SHP77 treated with DMSO at 0.1 percent for 48 hours (cell line): Measurements from ENCODE around the gene PDAP1.

ENCODE experiments used
- DNase-seq: peaks from one replicate; lab custom pipeline; 2025; lab: John Stamatoyannopoulos, UW

PDAP1 gene

GRCh38 chr7:99424932-99425730, 16.7 kb upstream of the PDAP1 start:
- DNase-seq, result no peak

- DNase-seq, result no peak
Measured at GRCh38 chr7:99422625-99423024, 14.2 kb upstream of the PDAP1 start.

DNA sequence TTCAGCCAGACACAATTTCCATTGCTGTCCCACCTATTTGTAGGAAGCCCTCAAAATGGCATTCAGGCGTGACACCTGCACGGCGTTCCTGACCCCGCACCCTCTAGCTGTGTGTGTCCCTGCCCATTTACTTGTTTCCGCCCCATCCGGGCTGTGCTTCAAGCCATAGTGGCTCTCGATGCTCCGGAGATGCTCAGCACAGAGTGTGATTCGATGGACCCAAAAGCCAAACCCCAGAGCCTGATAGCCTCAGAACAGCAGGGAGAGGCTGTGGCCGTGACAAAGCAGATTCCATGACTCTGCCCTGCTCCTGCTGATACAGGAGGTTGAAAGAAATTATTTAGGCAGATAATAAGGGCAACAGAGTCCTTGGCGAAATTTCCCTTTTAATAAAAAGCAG, 13.8 kb upstream of the PDAP1 start:
- no peak for DNase-seq

GRCh38 chr7:99420986-99421385, 12.6 kb upstream of the PDAP1 start:
- no peak for DNase-seq

DNA sequence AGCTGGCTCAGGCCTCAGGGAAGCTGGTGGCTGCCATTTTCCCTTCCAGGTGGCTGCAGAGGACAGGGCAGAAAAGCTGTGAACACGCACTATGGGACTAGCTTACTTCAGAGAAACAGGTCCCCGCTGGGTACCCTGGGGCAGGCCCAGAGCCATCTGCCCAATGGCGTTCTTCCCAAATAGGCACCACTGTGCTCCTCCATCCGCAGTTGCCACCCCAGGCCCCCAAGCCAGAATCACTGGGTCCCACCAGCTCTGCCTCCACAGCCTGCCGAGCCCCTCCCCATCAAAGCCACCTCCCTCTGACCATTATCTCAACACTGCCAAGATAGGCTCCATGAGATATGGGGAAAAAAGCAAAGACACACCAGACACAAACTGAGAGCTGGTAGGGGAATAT, 11.8 kb upstream of the PDAP1 start:
- DNase-seq, result no peak

- DNase-seq, result no peak
Measured at GRCh38 chr7:99419323-99420021, 11.1 kb upstream of the PDAP1 start.

DNA sequence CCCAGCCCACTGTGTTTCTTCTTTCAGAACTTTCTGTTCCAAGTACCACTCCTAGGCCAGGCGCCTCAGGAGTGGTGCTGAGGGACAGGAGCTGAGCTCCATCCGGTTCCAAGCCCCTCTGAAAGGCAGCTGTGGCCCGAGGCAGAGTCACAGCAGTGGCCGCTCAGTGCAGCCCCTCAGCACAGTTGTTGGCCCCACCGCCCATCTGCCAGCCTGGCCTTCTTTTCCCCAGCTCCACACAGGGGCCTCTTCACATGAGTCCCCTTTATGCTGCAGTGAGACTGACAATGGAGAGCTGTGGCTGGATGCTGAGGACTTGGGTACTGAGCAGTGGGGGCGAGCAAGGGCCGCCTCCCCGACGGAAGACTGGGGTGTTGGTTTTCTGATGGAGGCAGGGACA, 9.9 kb upstream of the PDAP1 start:
- DNase-seq, result no peak

GRCh38 chr7:99415513-99416127, 7.2 kb upstream of the PDAP1 start:
- DNase-seq, result peak; percentile 10

DNA sequence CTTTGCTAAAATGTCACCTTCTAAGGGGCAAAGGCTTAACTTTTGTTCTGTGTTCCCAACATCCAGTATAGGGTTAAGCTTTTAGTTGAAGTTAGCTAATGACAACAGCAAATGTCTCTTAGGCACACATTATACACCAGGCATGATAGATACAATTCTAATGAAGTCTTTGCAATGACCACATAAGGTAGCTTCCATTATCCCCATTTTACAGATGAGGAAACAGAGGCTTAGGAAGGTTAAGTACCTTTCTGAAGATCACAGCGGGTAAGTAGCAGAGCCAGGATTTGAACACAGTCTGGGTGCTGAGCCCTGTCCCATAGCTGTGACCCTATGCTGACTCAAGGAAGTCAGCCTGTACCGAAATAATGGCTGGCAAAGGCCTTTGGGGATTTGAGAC, 2.2 kb upstream of the PDAP1 start:
- no peak for DNase-seq

- no peak for DNase-seq
Measured at GRCh38 chr7:99409806-99410205, 1.4 kb upstream of the PDAP1 start.

GRCh38 chr7:99409192-99409572, 785 bp upstream of the PDAP1 start:
- DNase-seq, result no peak

GRCh38 chr7:99407872-99408378, 472 bp downstream of the PDAP1 start:
- DNase-seq, result no peak

GRCh38 chr7:99406557-99406956, 1.8 kb downstream of the PDAP1 start:
- DNase-seq, result no peak

DNA sequence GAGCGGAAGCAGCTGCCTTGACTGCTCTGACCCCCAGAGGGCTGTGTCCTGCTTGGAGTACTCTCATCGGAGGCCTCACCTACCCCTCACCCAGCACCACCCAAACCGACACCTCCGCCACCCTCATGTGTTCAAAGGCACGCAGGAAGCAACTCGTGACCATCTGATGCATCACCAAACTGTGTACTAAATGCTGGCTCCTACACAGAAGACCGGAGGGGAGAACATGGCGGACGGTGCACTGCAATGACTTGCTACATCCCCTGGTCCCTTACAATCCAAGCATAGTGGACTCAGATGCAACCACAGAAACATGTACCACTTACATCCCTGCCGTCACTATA, 3.4 kb downstream of the PDAP1 start:
- DNase-seq, result no peak

DNA sequence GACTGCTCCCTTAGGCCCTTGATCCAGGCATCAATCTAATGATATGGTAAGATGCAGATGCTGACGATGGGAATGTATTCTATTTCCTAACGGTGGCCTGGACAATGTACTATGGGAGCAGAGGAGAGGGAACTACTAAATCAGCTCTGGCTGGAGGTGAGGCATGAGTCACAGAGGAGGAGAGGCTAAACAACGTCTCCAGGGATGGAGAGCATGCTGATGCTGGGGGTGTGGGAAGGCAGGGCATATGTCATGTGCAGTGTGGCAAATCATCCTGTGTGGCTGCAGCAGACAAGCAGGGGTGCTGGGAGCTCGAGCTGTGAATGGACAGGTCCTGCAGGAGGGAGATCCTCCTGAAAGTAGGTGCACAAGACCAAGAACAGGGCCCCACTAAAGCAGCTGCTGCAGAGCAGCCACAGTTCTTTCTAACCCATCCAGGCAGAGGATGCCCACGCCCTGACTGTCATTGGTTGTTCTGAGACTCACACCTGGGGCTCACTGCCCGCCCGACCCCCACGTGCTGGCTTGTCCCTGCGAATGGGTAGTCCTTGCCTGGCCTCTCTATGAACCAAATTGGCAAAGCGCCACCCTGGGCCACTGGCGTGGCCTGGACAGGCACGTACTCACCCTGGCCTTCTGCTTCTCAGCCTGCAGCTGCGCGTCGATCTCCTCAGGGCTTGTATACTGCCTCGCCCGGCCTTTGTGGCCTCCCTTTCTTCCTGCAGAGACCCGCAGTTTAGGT, 4.0 kb downstream of the PDAP1 start:
- DNase-seq, result no peak

GRCh38 chr7:99403764-99404163, 4.6 kb downstream of the PDAP1 start:
- DNase-seq, result no peak

DNA sequence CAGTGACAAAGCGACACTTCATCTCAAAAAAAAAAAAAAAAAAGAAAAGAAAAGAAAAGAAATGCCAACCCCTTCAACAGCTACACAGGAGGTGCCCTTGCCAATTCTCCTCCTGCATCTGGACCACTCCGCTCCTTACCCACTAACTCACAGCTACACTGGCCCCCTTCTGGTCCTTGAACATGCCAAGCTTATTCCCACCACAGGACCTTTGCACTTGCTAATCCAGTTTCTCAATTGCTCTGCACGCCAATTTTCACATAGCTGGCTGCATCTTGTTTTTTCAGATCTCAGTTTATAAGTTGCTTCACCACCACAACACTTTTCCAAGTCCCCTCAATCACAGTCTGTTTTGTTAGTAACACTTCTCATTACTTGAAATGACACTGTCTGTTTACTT, 5.5 kb downstream of the PDAP1 start:
- DNase-seq, result no peak

GRCh38 chr7:99399597-99399996, 8.8 kb downstream of the PDAP1 start:
- DNase-seq, result no peak

- no peak for DNase-seq
Measured at GRCh38 chr7:99398891-99399445, 9.4 kb downstream of the PDAP1 start.

DNA sequence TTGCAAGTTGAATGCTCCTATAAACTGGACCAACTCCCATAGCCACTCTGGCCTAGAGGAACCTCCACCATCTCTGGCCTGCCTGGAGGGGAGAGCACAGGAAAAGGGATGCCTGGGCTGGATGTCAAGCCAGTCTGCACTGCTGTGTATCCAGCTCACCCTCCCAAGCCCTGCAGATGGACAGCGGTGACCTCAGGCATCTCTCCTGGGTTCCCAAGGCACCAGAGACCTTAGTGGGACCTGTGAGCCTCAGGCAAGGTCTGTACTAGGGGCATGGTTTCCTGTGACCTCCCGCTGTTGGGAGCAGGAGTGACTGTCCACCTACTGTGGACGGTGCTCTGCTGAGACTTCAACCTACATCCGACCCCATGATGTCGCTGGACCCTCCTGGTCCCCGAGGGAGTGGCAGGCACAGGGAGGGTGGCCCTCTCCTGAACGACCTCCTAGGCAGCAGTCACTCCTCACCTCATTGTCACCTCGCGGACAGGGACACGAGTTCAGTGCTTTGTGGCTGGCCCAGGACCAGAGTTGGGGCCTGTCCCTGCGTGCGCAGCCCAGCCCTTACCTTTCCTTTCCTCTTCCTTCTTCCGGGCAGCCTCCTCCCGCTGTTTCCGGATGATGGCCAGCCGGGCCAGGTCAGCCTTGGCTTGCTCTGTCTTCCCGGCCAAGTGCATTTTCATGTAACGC, 11.0 kb downstream of the PDAP1 start:
- no peak for DNase-seq
